CD1c-positive myeloid dendritic cell (primary cell): ENCODE measurements around the gene PACS2.
"Not testable (repeated sequence)": the region's sequence is repeated elsewhere in the genome, so short reads cannot be mapped to it uniquely, and the experiment has no call there.

Experiments used
- DNase-seq: peaks from one replicate; pipeline ENCODE4 v3.0.0-alpha.2; 2016; ENCODE audit errors: extremely low spot score

The PACS2 gene

DNA sequence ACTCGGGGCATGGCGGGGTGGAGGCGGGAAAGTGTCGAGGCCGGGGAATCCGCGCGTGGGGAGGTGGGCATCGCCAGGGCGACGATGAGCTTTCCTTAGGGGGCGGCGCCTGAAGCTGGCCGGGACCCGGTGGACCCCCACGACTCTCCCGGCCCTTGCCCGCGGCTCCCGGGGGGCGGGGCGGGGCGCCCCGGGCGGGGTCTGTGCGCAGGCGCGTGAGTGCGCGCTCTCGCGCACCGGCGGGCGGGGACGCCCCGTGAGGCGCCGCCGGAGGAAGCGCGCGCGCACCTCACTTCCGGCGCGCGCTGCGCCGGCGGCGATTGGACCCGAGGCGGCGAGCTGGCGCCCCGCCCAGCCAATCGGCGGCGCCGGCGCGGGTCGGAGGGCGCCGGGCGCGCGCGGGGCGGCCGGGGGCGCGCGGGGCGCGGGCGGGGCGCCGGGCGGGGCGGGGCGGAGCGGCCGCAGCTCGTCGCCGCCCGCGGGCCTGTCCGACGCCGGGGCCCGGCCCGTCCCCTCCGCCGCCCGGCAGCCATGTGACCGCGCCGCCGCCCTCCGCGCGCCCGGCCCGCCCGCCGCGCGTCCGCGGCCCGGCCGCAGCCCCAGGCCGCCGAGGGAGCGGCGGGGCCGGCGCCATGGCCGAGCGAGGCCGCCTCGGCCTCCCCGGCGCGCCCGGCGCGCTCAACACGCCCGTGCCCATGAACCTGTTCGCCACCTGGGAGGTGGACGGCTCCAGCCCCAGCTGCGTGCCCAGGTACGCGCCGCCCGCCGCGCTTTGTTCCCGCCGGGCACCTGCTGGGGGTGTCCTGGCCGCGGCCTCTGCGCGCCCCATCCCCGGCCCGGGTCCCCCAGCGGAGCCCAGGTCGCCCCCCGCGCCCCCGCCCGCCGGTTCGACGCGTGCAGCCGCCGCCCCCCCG, at the start of gene PACS2:
Gene PACS2, plus strand, starts transcription at position 462 of the 914 bp plus-strand sequence. Its CDS starts 171 bp downstream, at position 633.
- peak; percentile 95 for DNase-seq

DNA sequence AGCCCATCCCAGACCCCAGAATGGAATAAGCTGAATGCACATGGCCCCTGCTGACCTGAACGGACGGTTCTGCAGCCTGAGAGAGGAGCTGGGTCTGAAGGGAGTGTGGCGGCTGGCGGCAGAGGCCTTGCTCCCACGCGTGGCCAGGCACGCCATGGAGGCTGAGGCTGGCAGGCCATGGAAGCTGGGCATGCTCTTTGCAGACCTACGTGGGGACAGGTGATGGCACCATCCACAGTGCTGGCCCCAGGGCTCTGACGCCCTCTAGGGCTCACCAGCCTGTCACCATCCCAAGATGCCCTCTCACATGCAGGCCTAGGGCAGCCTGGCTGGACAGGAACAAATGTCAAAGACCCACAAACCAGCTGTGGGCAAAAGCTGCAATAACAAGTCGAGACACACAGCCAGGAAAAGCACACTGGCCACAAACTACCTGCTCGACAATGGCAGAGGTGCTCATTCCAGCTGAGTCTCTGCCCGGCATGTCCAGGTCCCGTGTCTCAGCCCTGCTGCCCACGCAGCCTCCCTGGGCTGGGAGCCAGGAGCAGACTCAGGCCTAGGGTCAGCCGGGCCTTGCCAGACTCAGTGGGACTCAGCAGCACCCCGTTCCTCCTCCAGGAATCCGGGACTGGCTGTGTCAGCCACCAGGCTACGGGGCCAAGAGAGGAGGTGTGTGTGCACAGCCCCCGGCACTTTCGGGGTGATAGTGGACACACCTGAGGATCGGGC, 46.6 kb upstream of the PACS2 start:
- no peak for DNase-seq

DNA sequence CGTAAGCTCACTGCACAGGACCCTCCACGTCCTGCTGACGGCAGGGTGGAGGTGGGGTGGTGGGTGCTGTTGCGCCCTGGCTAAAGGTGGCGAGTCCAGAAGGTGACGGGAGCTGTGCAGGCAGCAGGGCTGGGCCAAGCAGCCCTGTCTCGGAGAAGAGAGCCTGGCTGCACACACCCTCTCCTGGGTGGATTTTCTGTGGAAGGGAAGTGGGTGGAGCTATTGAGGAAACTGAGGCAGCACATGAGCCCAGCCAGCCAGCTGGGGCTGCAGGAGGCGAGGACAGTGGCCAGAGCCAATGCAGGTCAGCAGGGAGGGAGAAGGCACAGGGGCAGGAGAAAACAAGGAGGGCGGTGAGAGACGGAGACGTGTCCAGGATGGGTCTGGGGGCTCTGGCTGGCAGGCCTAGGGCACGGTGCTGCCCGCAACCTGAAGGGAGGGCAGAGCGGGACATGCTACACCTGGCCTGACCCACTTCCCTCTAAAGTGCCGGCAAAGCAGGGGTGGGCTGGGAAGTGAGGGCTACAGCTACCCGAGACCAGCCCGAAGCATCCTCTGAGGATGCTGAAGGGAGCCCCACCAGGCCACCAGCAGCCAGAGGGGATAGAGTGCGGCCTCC, 45.7 kb upstream of the PACS2 start:
- no peak for DNase-seq

DNA sequence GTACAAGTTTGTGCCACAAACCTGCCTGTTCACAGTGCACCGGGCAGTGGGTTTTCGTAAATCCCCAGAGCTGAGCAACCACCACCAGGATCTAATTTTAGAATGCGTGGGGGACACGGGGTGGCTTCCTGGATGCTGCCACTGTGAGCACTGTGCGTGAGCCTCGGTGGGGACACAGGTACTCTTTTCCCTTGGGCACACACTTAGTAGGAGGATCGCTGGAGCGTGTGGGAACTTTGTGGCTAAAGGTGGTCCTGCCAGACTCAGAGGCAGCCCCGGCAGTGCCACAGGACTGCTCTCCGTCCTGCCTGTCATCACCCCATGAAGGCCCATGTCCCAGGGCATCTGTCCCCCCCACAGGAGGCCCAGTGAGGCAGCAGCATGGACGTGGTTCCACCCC, 45.1 kb upstream of the PACS2 start:
- no peak for DNase-seq

DNA sequence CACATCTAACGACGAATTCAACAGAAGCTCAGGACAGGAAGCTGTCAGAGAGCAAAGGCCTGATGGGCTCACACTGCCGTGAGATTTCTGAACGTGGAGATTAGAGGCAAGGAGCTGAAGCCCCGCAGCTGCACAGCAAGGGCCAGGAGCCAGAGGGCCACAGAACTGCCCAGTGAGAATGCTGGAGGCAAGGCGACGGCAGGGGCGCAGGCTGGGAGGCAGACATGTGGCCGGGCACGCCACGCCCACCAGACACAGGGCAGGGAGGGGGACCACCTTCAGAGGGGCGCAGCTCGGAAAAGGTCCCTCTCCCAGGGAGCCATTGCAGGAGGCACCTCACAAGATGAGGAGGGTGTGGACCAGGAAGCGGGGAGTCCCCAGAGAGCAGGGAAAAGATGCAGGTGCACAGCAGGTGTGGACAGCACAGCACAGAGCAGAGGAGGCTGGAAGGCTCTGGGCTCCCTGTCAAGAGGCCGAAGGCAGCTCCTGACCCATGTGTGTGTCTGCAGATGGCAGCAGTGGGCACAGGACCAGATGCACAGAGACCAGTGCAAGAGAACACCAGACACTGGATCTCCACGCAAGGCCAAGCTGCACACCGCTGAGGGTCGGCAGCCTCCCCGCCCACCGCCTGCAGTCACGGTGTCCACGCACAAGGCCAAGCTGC, 43.2 kb upstream of the PACS2 start:
- DNase-seq = no peak

DNA sequence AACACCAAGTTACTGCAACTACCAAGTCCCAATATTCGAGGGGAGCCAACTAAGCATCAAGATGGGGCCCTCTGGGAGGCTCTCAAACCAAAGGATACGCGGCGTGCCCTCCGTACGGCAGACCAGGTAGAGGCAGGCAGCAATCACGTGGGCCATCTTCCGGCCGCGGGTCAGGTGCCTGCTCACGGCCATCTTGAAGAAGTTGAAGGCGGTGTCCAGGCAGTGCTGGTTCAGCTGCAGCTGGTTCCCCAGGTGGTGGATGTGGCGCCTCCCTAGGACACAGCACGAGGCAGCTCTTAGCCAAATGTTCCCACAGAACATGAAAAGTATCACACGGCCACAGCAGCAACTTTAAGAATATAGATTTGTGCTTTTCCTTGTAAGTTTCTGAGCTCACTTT, 41.9 kb upstream of the PACS2 start:
- no peak for DNase-seq

DNA sequence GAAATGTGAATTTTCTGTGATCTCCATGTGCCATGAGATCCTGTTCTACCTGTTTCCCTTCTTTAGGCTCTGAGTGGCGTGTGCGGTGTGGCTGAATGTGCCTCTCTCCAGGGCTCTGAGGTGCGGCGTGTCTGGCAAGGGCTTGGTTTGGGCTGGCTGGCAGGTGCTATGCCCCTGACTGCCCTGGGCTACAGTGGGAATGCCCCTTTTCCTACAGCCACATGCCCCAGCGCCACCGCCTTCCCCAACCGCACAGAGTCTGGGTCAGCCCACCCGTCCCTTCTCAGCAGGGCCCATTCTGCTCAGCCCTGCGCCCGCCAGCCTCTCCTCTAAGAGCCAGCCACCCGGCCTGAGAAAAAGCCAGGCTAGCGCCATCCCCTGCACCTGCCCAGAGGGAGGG, 41.5 kb upstream of the PACS2 start:
- no peak for DNase-seq

DNA sequence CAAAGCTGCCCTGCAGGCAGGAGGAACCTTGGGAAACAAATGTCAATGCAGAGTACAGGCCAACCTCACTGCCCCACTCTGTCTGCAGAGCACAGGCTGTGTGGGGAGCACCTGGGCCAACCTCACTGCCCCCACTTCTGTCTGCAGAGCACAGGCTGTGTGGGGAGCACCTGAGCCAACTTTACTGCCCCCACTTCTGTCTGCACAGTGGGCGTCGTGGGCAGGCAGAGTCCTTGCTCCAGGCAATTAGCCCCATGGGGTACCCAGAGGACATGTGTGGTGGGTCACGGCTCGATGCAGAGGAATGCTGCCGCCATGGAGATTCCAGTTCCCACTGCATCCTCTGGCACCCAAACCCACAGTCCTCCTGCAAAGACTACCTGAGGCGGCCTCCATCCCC, 39.9 kb upstream of the PACS2 start:
- DNase-seq = no peak

DNA sequence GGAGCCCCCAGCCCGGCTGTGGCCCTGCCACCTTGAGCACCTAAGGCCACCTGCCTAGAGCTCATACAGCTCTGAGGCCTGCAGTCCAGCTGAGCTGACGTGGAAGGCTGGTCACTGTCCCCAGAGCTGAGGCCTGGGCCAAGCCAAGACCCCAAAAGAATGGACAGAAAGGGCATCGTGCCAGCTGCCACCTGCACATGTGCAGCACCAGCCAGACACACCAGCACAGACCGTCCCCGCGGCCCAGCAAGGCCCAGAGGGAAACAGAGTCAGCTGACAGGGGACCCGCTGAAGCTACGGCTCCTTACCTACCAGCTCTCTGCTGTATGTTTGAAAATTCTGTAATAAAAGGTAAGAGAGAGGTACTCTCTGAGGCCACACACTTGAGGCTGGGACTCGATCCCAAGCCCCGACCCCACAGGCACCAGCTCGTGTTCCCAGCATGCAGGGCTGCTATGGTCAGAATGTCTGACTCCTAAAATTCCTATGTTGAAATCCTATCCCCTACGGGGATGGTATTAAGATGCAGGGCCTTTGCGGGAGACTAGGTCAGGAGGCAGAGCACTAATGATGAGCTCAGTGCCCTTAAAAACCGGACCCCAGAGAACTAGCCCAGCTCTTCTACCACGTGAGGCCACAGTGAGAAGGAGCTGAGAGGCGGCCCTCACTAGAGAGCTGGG, 39.1 kb upstream of the PACS2 start:
- DNase-seq = no peak

DNA sequence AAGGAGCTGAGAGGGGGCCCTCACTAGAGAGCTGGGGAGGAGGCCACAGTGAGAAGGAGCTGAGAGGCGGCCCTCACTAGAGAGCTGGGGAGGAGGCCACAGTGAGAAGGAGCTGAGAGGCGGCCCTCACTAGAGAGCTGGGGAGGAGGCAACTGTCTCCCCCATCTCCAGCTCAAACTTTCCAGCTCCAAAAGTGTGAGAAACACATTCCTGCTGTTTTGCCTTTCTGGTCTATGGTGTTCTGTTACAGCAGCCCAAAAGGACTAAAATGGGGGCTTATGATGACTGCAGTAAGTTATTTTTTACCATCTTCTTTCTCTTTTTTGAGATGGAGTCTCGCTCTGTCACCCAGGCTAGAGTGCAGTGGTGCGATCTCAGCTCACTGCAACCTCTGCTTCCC, 37.1 kb upstream of the PACS2 start:
- not testable (repeated sequence) for DNase-seq

DNA sequence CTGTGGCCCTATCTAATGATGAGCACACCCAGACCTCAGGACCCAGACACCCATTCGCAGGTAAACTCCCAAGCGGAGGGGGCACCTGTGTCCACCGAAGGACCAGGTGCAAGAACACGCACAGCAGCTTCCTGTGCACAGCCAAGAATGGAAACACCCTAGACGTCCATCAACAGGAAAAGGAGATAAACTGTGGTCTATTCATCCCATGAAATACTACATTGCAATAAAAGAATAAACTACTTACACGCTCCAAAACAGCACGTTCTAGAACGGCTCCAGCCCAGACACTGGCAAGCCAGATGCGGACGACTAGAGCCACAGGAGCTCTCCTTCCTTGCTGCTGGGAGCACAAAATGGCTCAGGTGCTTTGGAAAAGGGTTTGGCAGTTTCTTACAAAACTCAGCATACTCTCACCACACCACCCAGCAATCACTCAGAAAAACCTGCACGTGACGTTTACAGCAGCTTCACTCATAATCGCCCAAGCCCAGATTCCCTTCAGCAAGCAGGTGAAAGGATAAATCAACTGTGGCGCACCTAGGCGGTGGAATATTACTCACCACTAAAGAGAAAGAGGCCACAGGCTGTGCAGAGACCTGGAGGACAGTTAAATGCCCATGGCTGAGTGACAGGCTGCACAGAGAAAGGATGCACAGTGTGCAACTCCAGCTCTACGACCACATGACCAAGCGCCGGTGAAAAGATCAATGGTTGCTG, 34.7 kb upstream of the PACS2 start:
- no peak for DNase-seq

DNA sequence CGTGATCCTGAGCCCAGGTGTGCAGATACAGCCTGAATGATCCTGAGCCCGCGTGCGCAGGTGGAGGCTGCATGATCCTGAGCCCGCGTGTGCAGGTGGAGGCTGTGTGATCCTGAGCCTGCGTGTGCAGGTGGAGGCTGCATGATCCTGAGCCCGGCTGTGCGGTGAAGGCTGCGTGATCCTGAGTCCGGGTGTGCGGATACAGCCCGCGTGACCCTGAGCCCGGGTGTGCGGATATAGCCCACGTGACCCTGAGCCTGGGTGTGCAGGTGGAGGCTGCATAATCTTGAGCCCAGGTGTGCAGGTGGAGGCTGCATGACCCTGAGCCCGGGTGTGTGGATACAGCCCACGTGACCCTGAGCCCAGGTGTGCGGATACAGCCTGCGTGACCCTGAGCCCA, 34.0 kb upstream of the PACS2 start:
- DNase-seq = no peak

DNA sequence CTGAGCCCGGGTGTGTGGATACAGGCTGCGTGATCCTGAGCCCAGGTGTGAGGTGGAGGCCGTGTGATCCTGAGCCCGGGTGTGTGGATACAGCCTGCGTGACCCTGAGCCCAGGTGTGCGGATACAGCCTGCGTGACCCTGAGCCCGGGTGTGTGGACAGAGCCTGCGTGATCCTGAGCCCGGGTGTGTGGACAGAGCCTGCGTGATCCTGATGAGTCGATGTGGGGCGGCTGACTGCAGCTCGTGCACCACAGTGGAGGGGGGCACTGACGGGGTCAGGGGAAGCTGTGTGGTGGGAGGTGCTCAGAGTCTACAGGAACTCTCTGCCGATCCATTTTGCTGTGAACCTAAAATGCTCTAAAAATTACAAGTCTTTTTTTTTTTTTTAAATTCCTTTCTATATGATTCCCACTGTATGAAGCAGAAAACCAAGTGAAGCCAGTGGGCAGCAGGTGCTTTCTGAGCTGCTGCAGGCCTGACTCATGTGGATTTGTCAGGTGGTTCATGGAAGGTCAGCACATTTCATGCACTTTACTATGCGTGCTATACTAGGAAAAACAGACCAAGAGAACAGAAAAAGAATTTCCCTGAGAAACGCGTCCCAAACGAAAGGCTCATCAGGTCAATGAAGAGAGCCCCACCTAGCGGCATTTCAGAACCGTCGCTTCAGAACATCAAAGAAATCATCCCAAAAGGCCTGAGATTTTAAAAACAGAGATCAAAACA, 33.0 kb upstream of the PACS2 start:
- peak; percentile 23 for DNase-seq

DNA sequence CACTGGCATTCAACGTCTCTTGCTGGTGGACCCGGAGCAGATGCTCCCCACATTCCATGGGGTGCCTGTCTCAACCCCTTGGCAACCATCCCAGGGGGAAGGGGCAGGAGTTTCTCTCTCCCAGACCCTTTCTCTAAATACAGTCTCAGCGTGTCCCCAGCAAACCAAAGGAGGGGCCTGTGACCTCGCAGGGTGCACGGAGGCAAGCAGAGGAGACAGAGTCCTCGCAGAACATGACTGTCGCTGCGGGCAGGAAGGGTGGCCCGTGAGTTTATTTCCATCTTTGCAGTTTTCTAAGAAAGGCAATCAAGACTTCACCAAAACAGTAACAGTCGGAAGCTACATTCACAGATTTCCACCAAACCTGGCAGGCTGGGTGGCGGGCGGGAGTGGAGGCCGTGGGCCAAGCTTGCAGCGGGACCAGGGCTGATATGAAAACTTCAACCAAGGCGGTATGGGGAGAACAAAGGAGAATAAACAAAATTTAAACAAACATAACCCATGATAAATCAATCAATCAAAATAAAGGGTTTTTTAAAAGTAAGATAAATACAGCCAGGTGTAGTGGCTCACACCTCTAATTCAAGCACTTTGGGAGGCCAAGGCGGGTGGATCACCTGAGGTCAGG, 32.3 kb upstream of the PACS2 start:
- DNase-seq = no peak

DNA sequence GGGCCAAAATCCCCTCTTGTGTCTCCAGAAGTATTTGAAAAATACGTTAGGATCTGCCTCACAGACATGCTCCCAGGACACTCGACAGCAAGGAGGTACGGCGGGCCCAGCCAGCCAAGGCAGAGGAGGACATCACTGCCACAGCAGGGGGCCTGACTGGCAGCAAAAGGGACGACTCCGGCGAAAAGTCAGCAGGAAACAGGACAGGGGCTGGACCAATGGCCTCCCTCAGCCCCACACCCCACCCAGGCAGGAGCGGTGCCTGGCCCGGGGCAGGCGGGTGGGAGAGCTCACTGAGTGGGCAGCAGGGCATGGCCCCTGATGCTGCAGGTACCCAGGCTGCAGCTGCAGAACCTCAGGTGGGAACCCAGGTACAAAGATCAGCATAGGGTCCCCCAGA, 31.5 kb upstream of the PACS2 start:
- DNase-seq = no peak

DNA sequence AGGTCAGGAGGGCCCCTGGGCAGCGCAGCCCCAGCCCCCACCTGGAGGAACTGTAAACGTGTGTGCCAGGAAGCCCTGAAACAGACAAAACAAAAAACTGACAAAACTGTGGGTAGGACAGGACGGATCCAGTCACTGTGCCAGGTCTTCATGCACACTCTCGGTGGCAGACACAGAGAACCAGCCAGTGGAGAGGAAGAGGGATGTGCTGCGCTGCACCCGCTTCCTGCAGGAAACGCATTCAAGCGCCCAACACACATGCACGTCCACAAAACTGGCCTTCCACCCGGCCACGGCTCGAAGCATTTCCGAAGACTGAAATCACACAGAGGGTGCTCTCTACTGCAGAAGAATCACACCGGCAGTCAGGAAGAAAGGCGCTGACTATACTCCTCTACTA, 30.6 kb upstream of the PACS2 start:
- DNase-seq = no peak

DNA sequence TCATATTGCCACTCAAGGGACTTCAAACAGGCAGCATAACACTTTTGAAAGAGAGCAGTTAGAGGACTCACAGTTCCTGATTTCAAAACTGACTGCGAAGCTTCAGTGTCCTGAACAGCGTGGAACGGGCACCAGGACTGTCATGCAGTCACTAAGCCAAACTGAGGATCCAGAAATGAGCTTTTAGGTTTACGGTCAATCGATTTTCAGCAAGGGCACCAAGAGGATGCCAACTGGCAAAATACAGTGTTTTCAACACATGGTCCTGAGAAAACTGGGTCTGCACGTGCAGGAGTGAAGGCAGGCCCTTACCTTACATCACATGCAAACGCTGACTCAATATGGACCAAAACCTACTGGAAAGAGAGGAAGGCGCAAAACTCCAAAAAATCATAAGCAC, 29.4 kb upstream of the PACS2 start:
- no peak for DNase-seq

DNA sequence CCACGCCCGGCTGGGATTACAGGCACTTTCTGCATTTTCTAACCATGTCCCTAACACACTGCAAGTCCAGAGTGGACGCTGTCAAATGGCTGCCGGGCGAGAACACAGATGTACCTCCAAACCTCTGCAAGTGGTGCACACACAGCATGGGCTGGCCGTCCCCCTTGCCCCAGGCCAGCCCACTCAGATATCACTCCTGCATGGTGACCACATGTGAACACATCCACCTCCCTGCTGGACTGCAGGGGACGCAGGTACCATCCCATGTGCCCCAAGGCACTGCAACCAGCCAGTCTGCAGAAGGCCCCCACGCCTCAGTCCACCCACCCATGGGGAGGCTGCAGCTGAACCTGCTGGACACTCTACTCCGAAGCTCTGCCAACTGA, 27.8 kb upstream of the PACS2 start:
- DNase-seq = no peak

DNA sequence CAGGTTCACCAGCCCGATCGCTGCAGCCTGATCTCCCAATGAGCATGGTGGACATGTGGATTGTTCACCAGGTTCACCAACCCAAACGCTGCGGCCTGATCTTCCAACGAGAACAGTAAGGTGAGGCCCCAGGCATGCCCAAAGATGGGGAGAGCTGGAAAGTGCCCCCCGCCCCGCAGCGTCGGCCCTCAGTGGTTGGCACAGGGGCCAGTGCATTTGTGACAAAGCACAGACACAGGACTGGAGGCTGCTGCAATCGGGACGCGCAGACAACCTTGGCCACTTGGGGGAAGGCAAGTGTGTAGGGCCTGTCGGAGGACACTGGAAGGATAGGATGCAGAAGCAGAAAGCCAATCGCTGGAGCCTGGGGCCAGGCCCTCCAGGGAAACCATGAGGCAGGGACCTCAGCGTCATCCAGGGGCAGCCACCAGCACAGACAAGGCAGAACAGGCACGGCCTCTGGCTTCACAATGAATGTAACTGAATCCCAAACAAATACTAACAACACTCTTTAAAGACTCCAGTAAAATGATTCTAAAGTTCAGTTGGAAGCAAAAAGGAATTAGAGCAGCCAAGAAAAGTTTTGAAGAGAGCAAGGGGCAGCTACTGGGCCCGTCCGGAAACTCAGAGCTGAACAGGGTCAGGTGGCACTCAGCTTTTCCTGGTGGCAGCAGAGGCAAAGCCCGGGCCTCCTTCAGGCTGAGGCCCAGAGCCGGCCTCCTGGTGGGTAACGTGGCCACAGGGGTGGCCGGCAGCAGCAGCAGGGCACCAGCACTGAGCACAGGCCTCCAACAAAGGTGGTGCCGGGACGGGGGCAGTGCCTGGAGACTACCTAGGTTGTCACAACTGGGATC, 27.1 kb upstream of the PACS2 start:
- DNase-seq = no peak
